DOHH2 (cell line): ENCODE measurements around the gene ZNF609.

ENCODE experiments used
- H3F3A ChIP-seq: fragments of 200-600 bp; sonication (generic), shearing (Covaris generic); 2 replicates; pipeline ENCODE4 v1.6.0; 2016; ENCODE audit warnings: antibody characterized with exemption, mild to moderate bottlenecking; ENCODE audit not compliant: control insufficient read depth, insufficient read depth
- H3K27ac ChIP-seq: fragments of 200-600 bp; sonication (generic); 2 replicates; pipeline ENCODE4 v1.5.1; 2014; ENCODE audit warnings: low read depth, mild to moderate bottlenecking, low read length, moderate library complexity
- H3K27me3 ChIP-seq: fragments of 200-600 bp; sonication (generic); 2 replicates; pipeline ENCODE4 v1.6.1; 2014; ENCODE audit warnings: mild to moderate bottlenecking, low read length, mixed read lengths; ENCODE audit not compliant: control insufficient read depth
- H3K36me3 ChIP-seq: fragments of 200-600 bp; sonication (generic); 2 replicates; pipeline ENCODE4 v1.6.1; 2014; ENCODE audit warnings: mild to moderate bottlenecking, low read length, moderate library complexity, mixed read lengths; ENCODE audit not compliant: control insufficient read depth
- H3K4me1 ChIP-seq: fragments of 200-600 bp; sonication (generic); 2 replicates; pipeline ENCODE4 v1.6.1; 2014; ENCODE audit warnings: mild to moderate bottlenecking, low read length, mixed read lengths; ENCODE audit not compliant: control insufficient read depth
- H3K4me2 ChIP-seq: fragments of 200-600 bp; sonication (generic); 2 replicates; pipeline ENCODE4 v1.6.0; 2014; ENCODE audit warnings: mild to moderate bottlenecking, low read length, moderate library complexity
- H3K4me3 ChIP-seq: fragments of 200-600 bp; sonication (generic); 2 replicates; pipeline ENCODE4 v1.5.1; 2014; ENCODE audit warnings: mild to moderate bottlenecking, low read length, mixed read lengths
- H3K79me2 ChIP-seq: fragments of 200-600 bp; sonication (generic); 2 replicates; pipeline ENCODE4 v1.6.1; 2014; ENCODE audit warnings: mild to moderate bottlenecking, low read length, mixed read lengths; ENCODE audit not compliant: control insufficient read depth
- H3K9me2 ChIP-seq: fragments of 200-600 bp; sonication (generic); replicated peaks from 2 replicates; pipeline ENCODE4 v1.6.1; 2014; ENCODE audit warnings: mild to moderate bottlenecking, low read length, mixed read lengths; ENCODE audit not compliant: control insufficient read depth
- H3K9me3 ChIP-seq: fragments of 200-600 bp; sonication (generic); 2 replicates; pipeline ENCODE4 v1.6.1; 2014; ENCODE audit warnings: antibody characterized with exemption, low read length, mixed read lengths; ENCODE audit not compliant: control insufficient read depth, insufficient read depth
- H4K20me1 ChIP-seq: fragments of 200-600 bp; sonication (generic); 2 replicates; pipeline ENCODE4 v1.6.0; 2014; ENCODE audit warnings: low read depth, mild to moderate bottlenecking, antibody characterized with exemption, low read length, moderate library complexity; ENCODE audit not compliant: control insufficient read depth, insufficient read depth
- EZH2phosphoT487 ChIP-seq: fragments of 200-600 bp; sonication (generic); IDR thresholded peaks from 2 replicates; pipeline ENCODE4 v1.6.1; 2017; ENCODE audit warnings: borderline replicate concordance, mild to moderate bottlenecking, antibody characterized with exemption, low read length, moderate library complexity, mixed read lengths
- TF ChIP-seq, protein P1 (sequence below): fragments of 200-600 bp; sonication (generic); IDR thresholded peaks from one replicate; pipeline ENCODE4 v1.5.1; 2014; ENCODE audit warnings: antibody characterized with exemption, mild to moderate bottlenecking, low read depth, low read length; ENCODE audit not compliant: poor library complexity, severe bottlenecking

Gene ZNF609

GRCh38 chr15:64430000-64430735 lies 30.2 kb upstream of the ZNF609 start:
- no peaks in the 10 kb centered on the region for H3K9me2 ChIP-seq
- no peaks in the 10 kb centered on the region for H3K79me2 ChIP-seq
- H3K9me3 ChIP-seq = no peaks in the 10 kb centered on the region
- no peaks in the 10 kb centered on the region for H4K20me1 ChIP-seq
- H3K4me2 ChIP-seq = no peak overlapping the region
- H3K4me3 ChIP-seq = no peak overlapping the region
- H3K4me1 ChIP-seq = peaks cover 13% of the 10 kb centered on the region
- H3K27me3 ChIP-seq = no peaks in the 10 kb centered on the region
- H3K27ac ChIP-seq = no peak overlapping the region
- H3F3A ChIP-seq = no peaks in the 10 kb centered on the region
- H3K36me3 ChIP-seq = peaks cover 6% of the 10 kb centered on the region; the same call in 1 of the 2 replicates
- TF ChIP-seq, protein P1, sequence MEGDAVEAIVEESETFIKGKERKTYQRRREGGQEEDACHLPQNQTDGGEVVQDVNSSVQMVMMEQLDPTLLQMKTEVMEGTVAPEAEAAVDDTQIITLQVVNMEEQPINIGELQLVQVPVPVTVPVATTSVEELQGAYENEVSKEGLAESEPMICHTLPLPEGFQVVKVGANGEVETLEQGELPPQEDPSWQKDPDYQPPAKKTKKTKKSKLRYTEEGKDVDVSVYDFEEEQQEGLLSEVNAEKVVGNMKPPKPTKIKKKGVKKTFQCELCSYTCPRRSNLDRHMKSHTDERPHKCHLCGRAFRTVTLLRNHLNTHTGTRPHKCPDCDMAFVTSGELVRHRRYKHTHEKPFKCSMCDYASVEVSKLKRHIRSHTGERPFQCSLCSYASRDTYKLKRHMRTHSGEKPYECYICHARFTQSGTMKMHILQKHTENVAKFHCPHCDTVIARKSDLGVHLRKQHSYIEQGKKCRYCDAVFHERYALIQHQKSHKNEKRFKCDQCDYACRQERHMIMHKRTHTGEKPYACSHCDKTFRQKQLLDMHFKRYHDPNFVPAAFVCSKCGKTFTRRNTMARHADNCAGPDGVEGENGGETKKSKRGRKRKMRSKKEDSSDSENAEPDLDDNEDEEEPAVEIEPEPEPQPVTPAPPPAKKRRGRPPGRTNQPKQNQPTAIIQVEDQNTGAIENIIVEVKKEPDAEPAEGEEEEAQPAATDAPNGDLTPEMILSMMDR = no peak
- no peak for TF ChIP-seq EZH2phosphoT487

GRCh38 chr15:64437982-64438381 lies 22.4 kb upstream of the ZNF609 start:
- H3F3A ChIP-seq = no peaks in the 10 kb centered on the region
- H3K36me3 ChIP-seq = no peaks in the 10 kb centered on the region
- no peaks in the 10 kb centered on the region for H4K20me1 ChIP-seq
- H3K27me3 ChIP-seq = no peaks in the 10 kb centered on the region
- H3K9me2 ChIP-seq = no peaks in the 10 kb centered on the region
- no peak overlapping the region for H3K4me3 ChIP-seq
- H3K27ac ChIP-seq = no peak overlapping the region
- no peaks in the 10 kb centered on the region for H3K9me3 ChIP-seq
- H3K4me1 ChIP-seq = no peaks in the 10 kb centered on the region
- H3K79me2 ChIP-seq = no peaks in the 10 kb centered on the region
- H3K4me2 ChIP-seq = no peak overlapping the region
- TF ChIP-seq EZH2phosphoT487 = no peak
- TF ChIP-seq, protein P1 = no peak

- Histone ChIP-seq H3K27me3 (no peaks in the 10 kb centered on the region), H3K9me2 (no peaks in the 10 kb centered on the region), H3K4me3 (no peak overlapping the region), H3K4me1 (no peaks in the 10 kb centered on the region), H3K27ac (no peak overlapping the region), H4K20me1 (no peaks in the 10 kb centered on the region), H3K4me2 (no peak overlapping the region), H3K9me3 (no peaks in the 10 kb centered on the region), H3F3A (no peaks in the 10 kb centered on the region), H3K79me2 (no peaks in the 10 kb centered on the region), H3K36me3 (no peaks in the 10 kb centered on the region)
- TF ChIP-seq, protein P1 = no peak
- TF ChIP-seq EZH2phosphoT487 = no peak
Observed at GRCh38 chr15:64438653-64439447, 21.5 kb upstream of the ZNF609 start.
